IPS-18c (cell line): ENCODE results near the gene PEX7.
A peak's percentile ranks its signal among the peaks of the same experiment; 100 is the strongest.
"Not testable (repeated sequence)": the region's sequence is repeated elsewhere in the genome, so short reads cannot be mapped to it uniquely, and the experiment has no call there.

ENCODE experiments used
- H3K4me3 ChIP-seq: 2 replicates; pipeline ENCODE4 v1.7.0; 2013; ENCODE audit warnings: low read depth, mild to moderate bottlenecking, low read length, moderate library complexity; ENCODE audit not compliant: insufficient read depth
- H3K9me3 ChIP-seq: one replicate; pipeline ENCODE4 v1.6.1; 2013; ENCODE audit warnings: mild to moderate bottlenecking, low read length, moderate library complexity; ENCODE audit not compliant: control insufficient read depth, insufficient read depth

PEX7 gene

DNA sequence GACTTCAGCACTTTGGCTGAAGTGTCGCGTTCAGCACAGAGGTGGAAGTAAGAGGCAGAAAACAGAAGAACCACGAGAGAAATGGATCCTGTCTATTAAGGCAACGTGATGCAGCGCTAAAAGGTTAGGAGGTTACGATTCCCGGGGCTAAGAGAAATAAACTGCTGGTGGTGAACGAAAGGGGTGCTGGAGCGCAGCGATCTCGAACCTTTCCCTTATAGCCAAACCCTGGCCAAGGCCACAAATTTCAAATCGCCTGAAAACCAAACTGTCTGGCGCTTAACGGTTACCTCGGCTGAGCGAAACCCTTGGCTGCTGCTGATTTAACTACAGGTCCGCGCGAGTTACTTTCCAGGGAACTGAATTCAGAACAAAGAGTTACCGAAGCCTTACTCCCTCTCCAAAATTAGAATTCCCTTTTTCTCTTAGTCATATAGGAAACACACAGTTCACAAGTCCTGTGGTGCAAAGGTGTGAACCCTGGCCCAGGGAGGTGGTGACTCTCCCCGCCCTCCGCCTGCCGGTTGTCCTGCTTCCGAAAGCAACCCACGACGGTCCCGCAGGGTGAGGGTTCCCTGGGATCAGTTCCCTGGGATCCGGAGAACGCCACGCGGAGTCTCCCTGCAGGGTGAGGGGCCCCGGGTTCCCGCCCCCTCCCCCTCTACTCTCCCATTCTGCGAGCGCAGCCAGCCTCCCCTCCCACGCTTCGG lies 98.4 kb downstream of the PEX7 start:
- peak overlapping the region; percentile 59 for H3K4me3 ChIP-seq
- peaks cover 5% of the 10 kb centered on the region for H3K9me3 ChIP-seq

- Histone ChIP-seq H3K4me3 (peak overlapping the region; percentile 59), H3K9me3 (peaks cover 5% of the 10 kb centered on the region)
Observed at GRCh38 chr6:136921381-136921935, 99.1 kb downstream of the PEX7 start.

DNA sequence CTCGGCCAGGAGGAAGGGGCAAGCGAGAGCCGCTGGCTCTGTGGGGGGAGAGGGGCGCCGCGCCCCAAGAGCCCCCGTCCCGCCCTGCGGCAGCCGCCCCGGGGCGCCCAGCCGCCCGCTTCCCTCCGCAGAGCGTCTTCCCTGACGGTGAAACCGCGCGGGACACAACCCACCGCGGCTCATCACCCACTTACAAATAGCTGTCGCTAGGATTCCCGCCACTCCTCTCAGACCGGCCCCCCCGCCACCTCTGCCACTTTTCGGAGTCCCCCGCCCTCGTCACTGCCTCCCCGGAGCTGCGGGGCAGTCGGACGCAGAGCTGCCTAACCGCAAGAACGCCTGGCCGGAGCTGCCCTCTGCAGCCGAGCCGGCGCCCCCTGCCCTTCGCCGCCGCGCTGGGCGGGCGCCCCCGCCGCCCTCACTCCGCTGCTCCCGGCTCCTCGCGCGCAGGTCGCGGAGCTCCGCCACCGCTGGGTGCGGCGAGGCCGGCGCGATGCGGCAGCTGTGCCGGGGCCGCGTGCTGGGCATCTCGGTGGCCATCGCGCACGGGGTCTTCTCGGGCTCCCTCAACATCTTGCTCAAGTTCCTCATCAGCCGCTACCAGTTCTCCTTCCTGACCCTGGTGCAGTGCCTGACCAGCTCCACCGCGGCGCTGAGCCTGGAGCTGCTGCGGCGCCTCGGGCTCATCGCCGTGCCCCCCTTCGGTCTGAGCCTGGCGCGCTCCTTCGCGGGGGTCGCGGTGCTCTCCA lies 99.7 kb downstream of the PEX7 start, which contains the start of gene SLC35D3:
TSS of gene SLC35D3 (plus strand) at position 366 of the 749 bp plus-strand sequence. CDS start at position 494, 128 bp downstream.
- peaks cover 5% of the 10 kb centered on the region for H3K9me3 ChIP-seq
- peak within 1 kb of the TSS; percentile 59 for H3K4me3 ChIP-seq

DNA sequence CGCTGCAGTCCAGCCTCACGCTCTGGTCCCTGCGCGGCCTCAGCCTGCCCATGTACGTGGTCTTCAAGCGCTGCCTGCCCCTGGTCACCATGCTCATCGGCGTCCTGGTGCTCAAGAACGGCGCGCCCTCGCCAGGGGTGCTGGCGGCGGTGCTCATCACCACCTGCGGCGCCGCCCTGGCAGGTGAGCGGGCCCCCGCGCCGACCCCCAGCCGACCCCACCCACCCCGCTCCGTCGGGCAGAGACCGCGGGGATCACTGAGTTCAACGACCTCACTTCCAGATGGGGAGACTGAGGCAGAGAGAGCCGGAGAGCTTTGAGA lies 100.3 kb downstream of the PEX7 start:
- Histone ChIP-seq H3K9me3 (peaks cover 5% of the 10 kb centered on the region), H3K4me3 (peak overlapping the region; percentile 59)

GRCh38 chr6:136923116-136923953 lies 100.9 kb downstream of the PEX7 start:
- H3K9me3 ChIP-seq, result peaks cover 5% of the 10 kb centered on the region
- H3K4me3 ChIP-seq, result peak overlapping the region; percentile 15; the same call in 1 of the 2 replicates

GRCh38 chr6:136923954-136924673 lies 101.7 kb downstream of the PEX7 start:
- Histone ChIP-seq H3K4me3 (no peak overlapping the region), H3K9me3 (peaks cover 5% of the 10 kb centered on the region)

DNA sequence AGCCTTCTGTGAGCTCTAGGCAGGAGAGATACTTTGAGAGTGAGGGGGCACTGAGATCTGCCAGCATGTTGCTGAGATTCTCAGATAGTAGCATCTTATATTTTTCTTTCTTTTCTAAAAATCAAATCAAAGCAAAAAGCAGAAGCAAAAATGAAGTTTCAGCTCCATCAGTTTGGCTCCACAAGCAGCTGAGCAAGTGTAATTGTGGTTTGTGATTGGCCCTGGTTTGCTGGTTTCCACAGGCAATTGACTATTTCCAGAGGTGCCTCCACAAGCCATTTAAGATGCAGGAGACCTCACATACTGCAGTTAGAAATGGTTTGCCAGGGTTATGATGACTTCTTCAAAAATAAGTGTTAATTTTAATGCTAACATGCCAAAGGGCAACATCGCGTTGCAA lies 104.0 kb downstream of the PEX7 start:
- Histone ChIP-seq H3K9me3 (peaks cover 5% of the 10 kb centered on the region), H3K4me3 (no peak overlapping the region)

DNA sequence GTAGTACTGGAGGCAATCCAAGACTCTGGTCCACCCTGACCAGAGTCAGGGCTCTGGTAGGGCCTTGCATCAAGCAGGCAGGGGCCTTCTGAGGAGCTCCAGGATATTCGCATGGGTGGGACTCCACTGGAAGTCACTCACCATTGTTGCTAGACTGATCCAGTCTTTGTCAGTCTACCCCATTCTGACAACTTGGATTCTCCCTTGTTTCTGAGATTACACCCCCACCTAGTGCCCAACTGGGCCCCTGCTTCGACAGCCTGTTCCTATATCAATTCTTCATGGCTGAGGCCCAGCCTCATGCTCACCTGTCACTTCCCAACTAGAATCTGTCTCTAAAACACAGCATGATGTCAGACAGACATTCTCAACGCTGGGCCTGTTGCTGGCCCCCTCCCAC lies 104.9 kb downstream of the PEX7 start:
- H3K4me3 ChIP-seq, result no peak overlapping the region
- peaks cover 5% of the 10 kb centered on the region for H3K9me3 ChIP-seq

DNA sequence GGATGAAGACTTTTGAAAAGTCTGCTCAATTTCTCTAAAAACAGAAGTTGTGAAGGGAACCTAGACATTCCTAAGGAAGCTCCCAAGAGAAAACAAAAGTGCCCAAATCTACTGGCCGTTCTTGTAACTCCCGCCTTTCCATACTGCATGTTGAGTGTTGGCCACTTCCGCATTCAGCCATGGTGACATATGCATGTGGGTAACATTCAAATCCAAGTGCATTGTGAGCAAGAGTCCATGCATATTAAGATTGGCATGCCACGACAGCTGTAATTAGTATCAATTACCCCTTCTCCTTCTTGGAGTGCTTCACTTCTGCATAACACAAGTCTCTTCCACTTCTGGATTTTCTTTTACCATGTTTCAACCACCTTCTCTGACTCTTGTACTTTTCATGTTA lies 108.1 kb downstream of the PEX7 start:
- Histone ChIP-seq H3K4me3 (no peak overlapping the region), H3K9me3 (no peaks in the 10 kb centered on the region)

GRCh38 chr6:136932599-136932998 lies 110.2 kb downstream of the PEX7 start:
- H3K4me3 ChIP-seq, result no peak overlapping the region
- no peaks in the 10 kb centered on the region for H3K9me3 ChIP-seq

GRCh38 chr6:136945072-136945471 lies 122.7 kb downstream of the PEX7 start:
- Histone ChIP-seq H3K9me3 (no peaks in the 10 kb centered on the region), H3K4me3 (no peak overlapping the region)

- Histone ChIP-seq H3K4me3 (no peak overlapping the region), H3K9me3 (no peaks in the 10 kb centered on the region)
Observed at GRCh38 chr6:136945711-136946121, 123.3 kb downstream of the PEX7 start.

GRCh38 chr6:136947037-136947436 lies 124.6 kb downstream of the PEX7 start:
- H3K4me3 ChIP-seq, result no peak overlapping the region
- no peaks in the 10 kb centered on the region for H3K9me3 ChIP-seq

- H3K4me3 ChIP-seq, H3K9me3 ChIP-seq: not testable (repeated sequence)
Observed at GRCh38 chr6:136949957-136950356, 127.6 kb downstream of the PEX7 start.

DNA sequence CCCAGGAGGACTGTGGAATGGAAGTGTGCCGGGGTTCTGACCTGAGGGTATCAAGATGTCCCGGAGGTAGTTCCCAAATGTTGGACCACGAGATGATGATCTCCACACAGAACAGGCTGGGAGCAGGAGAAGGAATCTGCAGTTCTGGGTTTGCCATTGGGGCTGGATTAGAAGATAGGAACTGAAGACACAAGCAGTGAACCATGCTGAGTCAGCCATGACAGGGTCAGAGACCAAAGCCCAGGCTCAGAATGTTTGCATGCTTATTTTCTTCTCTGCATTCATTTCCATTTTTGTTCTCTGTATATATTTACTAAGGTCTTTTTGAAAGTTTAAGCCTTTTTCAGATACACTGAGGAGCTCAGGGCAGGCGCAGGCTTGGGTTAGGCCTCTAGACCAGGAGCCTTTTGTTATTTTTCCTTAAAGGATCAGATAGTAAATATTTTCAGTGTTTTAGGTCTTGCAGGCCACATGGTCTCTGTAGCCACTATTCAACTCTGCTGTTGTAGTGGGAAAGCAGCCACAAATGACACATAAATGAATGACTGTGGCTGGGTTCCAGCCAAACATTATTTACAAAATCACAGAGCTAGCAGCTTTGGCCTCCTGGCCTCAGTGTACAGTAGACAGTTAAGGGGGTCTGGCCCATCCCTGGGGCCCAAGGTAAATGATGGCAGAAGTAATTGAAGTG lies 128.2 kb downstream of the PEX7 start:
- Histone ChIP-seq H3K9me3 (no peaks in the 10 kb centered on the region), H3K4me3 (no peak overlapping the region)

GRCh38 chr6:136952714-136953260 lies 130.4 kb downstream of the PEX7 start:
- Histone ChIP-seq H3K9me3 (no peaks in the 10 kb centered on the region), H3K4me3 (no peak overlapping the region)
